NCI-H2081 treated with DMSO at 0.1 percent for 48 hours (cell line): ENCODE measurements around the gene GALNT17.
"Not testable (repeated sequence)": the region's sequence is repeated elsewhere in the genome, so short reads cannot be mapped to it uniquely, and the experiment has no call there.

Experiments used
- DNase-seq: peaks from one replicate; lab custom pipeline; 2025; lab: John Stamatoyannopoulos, UW

Gene GALNT17

GRCh38 chr7:71636329-71636728, 504.4 kb downstream of the GALNT17 start:
- no peak for DNase-seq

- DNase-seq: no peak
Measured at GRCh38 chr7:71637578-71637977, 505.6 kb downstream of the GALNT17 start.

GRCh38 chr7:71638108-71638507, 506.2 kb downstream of the GALNT17 start:
- DNase-seq: no peak

GRCh38 chr7:71639382-71640085, 507.6 kb downstream of the GALNT17 start:
- DNase-seq: no peak

- not testable (repeated sequence) for DNase-seq
Measured at GRCh38 chr7:71643031-71643430, 511.1 kb downstream of the GALNT17 start.

- DNase-seq: no peak
Measured at GRCh38 chr7:71645836-71646235, 513.9 kb downstream of the GALNT17 start.

- DNase-seq: no peak
Measured at GRCh38 chr7:71649812-71650211, 517.9 kb downstream of the GALNT17 start.

GRCh38 chr7:71650653-71651337, 518.9 kb downstream of the GALNT17 start:
- no peak for DNase-seq

- DNase-seq: no peak
Measured at GRCh38 chr7:71652510-71652909, 520.6 kb downstream of the GALNT17 start.

GRCh38 chr7:71657386-71657785, 525.4 kb downstream of the GALNT17 start:
- DNase-seq: no peak

- no peak for DNase-seq
Measured at GRCh38 chr7:71659622-71660021, 527.7 kb downstream of the GALNT17 start.

- DNase-seq: no peak
Measured at GRCh38 chr7:71661671-71662224, 529.8 kb downstream of the GALNT17 start.

GRCh38 chr7:71665716-71666115, 533.8 kb downstream of the GALNT17 start:
- no peak for DNase-seq

- no peak for DNase-seq
Measured at GRCh38 chr7:71668572-71668971, 536.6 kb downstream of the GALNT17 start.

- DNase-seq: no peak
Measured at GRCh38 chr7:71679480-71679879, 547.5 kb downstream of the GALNT17 start.

- DNase-seq: no peak
Measured at GRCh38 chr7:71682181-71682580, 550.2 kb downstream of the GALNT17 start.

- DNase-seq: no peak
Measured at GRCh38 chr7:71682841-71683781, 551.2 kb downstream of the GALNT17 start.

- DNase-seq: no peak
Measured at GRCh38 chr7:71687286-71687685, 555.3 kb downstream of the GALNT17 start.

GRCh38 chr7:71687831-71688599, 556.1 kb downstream of the GALNT17 start:
- no peak for DNase-seq

GRCh38 chr7:71691538-71691937, 559.6 kb downstream of the GALNT17 start:
- no peak for DNase-seq

- no peak for DNase-seq
Measured at GRCh38 chr7:71694665-71695064, 562.7 kb downstream of the GALNT17 start.
